ENCODE measurements around the gene PCDHGA7.
"Not testable (repeated sequence)": the region's sequence is repeated elsewhere in the genome, so short reads cannot be mapped to it uniquely, and the experiment has no call there.

The PCDHGA7 gene

DNA sequence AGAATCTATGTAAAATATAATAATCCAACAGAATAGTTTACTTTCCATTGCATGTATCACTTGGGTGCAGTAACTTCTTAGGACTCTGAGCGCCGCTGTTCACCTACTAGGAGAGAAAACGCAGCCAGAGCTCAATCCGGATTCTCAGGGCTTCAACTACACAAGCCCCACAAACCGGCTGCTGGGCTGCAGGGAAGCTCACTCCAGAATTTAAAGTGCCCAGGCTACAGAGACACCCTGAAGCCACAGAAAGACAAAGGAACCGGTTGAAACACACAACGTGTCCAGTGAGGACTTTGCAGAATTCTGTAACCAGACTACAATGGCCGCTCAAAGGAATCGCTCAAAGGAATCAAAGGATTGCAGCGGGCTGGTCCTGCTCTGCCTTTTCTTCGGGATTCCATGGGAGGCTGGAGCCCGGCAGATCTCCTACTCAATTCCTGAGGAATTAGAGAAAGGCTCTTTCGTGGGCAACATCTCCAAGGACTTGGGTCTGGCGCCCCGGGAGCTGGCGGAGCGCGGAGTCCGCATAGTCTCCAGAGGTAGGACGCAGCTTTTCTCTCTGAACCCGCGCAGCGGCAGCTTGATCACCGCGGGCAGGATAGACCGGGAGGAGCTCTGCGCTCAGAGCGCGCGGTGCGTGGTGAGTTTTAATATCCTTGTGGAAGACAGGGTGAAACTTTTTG is 30.5 kb downstream of the PCDHGA7 start, which contains the start of gene PCDHGA10:
TSS of gene PCDHGA10 (plus strand) at position 134 of the 686 bp plus-strand sequence. CDS start at position 323, 189 bp downstream.
- no peak within 1 kb of the TSS for H3K27ac ChIP-seq
- TF ChIP-seq CTCF (conservative IDR thresholded peaks at IDR 0.05): peak; percentile 88
- no peak for TF ChIP-seq ZFX (IDR thresholded peaks at IDR 0.05)

GRCh38 chr5:141413540-141414069 is 31.1 kb downstream of the PCDHGA7 start:
- TF ChIP-seq CTCF (conservative IDR thresholded peaks at IDR 0.05) (no peak), ZFX (IDR thresholded peaks at IDR 0.05) (no peak)
- H3K27ac ChIP-seq: no peak overlapping the region

DNA sequence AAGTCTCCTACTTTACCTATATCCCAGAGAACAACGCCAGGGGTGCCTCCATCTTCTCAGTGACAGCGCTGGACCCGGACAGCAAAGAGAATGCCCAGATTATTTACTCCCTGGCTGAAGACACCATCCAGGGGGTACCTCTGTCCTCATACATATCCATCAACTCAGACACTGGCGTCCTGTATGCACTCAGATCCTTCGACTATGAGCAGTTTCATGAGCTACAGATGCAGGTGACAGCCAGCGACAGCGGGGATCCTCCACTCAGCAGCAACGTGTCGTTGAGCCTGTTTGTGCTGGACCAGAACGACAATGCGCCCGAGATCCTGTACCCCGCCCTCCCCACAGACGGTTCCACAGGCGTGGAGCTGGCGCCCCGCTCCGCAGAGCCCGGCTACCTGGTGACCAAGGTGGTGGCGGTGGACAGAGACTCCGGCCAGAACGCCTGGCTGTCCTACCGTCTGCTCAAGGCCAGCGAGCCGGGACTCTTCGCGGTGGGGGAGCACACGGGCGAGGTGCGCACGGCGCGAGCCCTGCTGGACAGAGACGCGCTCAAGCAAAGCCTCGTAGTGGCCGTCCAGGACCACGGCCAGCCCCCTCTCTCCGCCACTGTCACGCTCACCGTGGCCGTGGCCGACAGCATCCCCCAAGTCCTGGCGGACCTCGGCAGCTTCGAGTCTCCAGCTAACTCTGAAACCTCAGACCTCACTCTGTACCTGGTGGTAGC is 32.2 kb downstream of the PCDHGA7 start:
- H3K27ac ChIP-seq: not testable (repeated sequence)

DNA sequence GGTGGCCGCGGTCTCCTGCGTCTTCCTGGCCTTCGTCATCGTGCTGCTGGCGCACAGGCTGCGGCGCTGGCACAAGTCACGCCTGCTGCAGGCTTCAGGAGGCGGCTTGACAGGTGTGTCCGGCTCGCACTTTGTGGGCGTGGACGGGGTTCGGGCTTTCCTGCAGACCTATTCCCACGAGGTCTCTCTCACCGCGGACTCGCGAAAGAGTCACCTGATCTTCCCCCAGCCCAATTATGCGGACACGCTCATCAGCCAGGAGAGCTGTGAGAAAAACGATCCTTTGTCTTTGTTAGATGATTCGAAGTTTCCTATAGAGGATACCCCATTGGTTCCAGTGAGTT is 32.7 kb downstream of the PCDHGA7 start:
- not testable (repeated sequence) for H3K27ac ChIP-seq

DNA sequence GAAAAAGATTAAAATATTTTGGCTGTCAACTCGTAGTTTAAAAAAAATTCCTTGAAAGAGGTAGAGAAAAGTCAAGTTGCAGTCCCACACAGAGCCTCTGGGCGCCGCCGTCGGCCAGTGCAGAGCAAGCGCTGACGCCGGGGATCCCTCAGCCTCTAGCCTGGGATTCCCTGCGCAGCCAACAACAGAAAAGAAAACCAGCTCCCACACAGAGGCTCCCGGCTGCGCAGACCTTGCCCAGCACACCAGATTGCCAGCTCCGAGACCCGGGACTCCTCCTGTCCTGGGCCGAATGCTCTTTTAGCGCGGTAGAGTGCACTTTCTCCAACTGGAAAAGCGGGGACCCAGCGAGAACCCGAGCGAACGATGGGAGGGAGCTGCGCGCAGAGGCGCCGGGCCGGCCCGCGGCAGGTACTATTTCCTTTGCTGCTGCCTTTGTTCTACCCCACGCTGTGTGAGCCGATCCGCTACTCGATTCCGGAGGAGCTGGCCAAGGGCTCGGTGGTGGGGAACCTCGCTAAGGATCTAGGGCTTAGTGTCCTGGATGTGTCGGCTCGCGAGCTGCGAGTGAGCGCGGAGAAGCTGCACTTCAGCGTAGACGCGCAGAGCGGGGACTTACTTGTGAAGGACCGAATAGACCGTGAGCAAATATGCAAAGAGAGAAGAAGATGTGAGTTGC is 35.1 kb downstream of the PCDHGA7 start, which contains the start of gene PCDHGB7:
TSS of gene PCDHGB7 (plus strand) at position 184 of the 679 bp plus-strand sequence. CDS start at position 367, 183 bp downstream.
- peak; percentile 81 for TF ChIP-seq CTCF (conservative IDR thresholded peaks at IDR 0.05)
- H3K27ac ChIP-seq: not testable (repeated sequence)

DNA sequence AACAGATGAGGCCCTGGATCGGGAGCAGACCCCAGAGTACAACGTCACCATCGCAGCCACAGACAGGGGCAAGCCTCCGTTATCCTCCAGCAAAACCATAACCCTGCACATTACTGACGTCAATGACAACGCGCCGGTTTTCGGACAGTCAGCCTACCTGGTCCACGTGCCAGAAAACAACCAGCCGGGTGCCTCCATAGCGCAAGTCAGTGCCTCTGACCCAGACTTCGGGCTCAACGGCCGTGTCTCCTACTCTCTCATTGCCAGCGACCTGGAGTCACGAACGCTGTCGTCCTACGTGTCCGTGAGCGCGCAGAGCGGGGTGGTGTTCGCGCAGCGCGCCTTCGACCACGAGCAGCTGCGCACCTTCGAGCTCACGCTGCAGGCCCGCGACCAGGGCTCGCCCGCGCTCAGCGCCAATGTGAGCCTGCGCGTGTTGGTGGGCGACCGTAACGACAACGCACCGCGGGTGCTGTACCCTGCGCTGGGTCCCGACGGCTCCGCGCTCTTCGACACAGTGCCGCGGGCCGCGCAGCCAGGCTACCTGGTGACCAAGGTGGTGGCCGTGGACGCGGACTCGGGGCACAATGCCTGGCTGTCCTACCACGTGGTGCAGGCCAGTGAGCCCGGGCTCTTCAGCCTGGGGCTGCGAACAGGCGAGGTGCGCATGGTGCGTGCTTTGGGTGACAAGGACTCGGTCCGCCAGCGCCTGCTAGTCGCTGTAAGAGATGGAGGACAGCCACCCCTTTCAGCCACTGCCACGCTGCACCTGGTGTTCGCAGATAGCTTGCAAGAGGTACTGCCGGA is 36.7 kb downstream of the PCDHGA7 start:
- TF ChIP-seq ZFX (IDR thresholded peaks at IDR 0.05) (no peak), CTCF (conservative IDR thresholded peaks at IDR 0.05) (no peak)
- H3K27ac ChIP-seq: no peak overlapping the region

- TF ChIP-seq ZFX (IDR thresholded peaks at IDR 0.05) (no peak), CTCF (conservative IDR thresholded peaks at IDR 0.05) (peak; percentile 86)
- H3K27ac ChIP-seq: no peak within 1 kb of the TSS
These were observed 38.4 kb downstream of the PCDHGA7 start, which contains the start of gene PCDHGA11 for GRCh38 chr5:141420855-141421488. Gene PCDHGA11 (plus strand): TSS chr5:141421051. CDS start chr5:141421228, 177 bp downstream.

Measured in C4-2B (cell line).